Astrocyte (in vitro differentiated cells and primary cell): ENCODE results near the gene ANKFY1. TPM values are rescaled to one million over a fixed set of nuclear protein-coding genes. Genes with fewer than 3 reads are reported as not detected.

Experiments
- DNase-seq: peaks from one replicate; pipeline ENCODE4 v3.0.0-alpha.2; 2010; ENCODE audit warnings: low read depth
- FAIRE-seq: peaks from 2 replicates; lab custom pipeline; 2011; peaks lifted over from hg19 to GRCh38; lab: Jason Lieb, UNC
- H2AFZ ChIP-seq: 2 replicates; pipeline ENCODE4 v1.6.0; 2012; ENCODE audit warnings: low read depth, low read length, inconsistent platforms
- H3K27ac ChIP-seq: 2 replicates; pipeline ENCODE4 v1.5.1; 2011; ENCODE audit warnings: low read depth, low read length, inconsistent platforms
- H3K27me3 ChIP-seq: 2 replicates; pipeline ENCODE4 v1.6.0; 2011; ENCODE audit warnings: low read length, inconsistent platforms; ENCODE audit not compliant: insufficient read depth
- H3K36me3 ChIP-seq: 2 replicates; pipeline ENCODE4 v1.5.1; 2011; ENCODE audit warnings: low read length, inconsistent platforms; ENCODE audit not compliant: insufficient read depth
- H3K4me1 ChIP-seq: 2 replicates; pipeline ENCODE4 v1.5.1; 2011; ENCODE audit warnings: low read length, inconsistent platforms; ENCODE audit not compliant: insufficient read depth
- H3K4me2 ChIP-seq: 2 replicates; pipeline ENCODE4 v1.6.0; 2012; ENCODE audit warnings: low read length, inconsistent platforms
- H3K4me3 ChIP-seq: 2 replicates; pipeline ENCODE4 v1.5.1; 2011; ENCODE audit warnings: low read depth, mild to moderate bottlenecking, low read length, inconsistent platforms; ENCODE audit not compliant: insufficient read depth
- H3K79me2 ChIP-seq: 2 replicates; pipeline ENCODE4 v1.6.0; 2012; ENCODE audit warnings: mild to moderate bottlenecking, low read length, inconsistent platforms; ENCODE audit not compliant: insufficient read depth
- H3K9ac ChIP-seq: 2 replicates; pipeline ENCODE4 v1.6.0; 2012; ENCODE audit warnings: mild to moderate bottlenecking, low read length, inconsistent platforms
- H3K9me3 ChIP-seq: 2 replicates; pipeline ENCODE4 v1.5.1; 2012; ENCODE audit warnings: low read depth, mild to moderate bottlenecking, low read length, inconsistent platforms; ENCODE audit not compliant: insufficient read depth
- H4K20me1 ChIP-seq: 2 replicates; pipeline ENCODE4 v1.6.0; 2012; ENCODE audit warnings: low read length, inconsistent platforms; ENCODE audit not compliant: insufficient read depth
- H3K27ac Mint-ChIP-seq: one replicate; pipeline ENCODE4 v1.8.0; 2021; ENCODE audit warnings: mild to moderate bottlenecking, mixed read lengths; ENCODE audit not compliant: unreplicated experiment
- H3K27me3 Mint-ChIP-seq: one replicate; pipeline ENCODE4 v1.8.0; 2021; ENCODE audit warnings: low read depth, mixed read lengths; ENCODE audit not compliant: unreplicated experiment
- H3K36me3 Mint-ChIP-seq: one replicate; pipeline ENCODE4 v1.8.0; 2021; ENCODE audit warnings: low read depth, mixed read lengths; ENCODE audit not compliant: unreplicated experiment
- H3K4me1 Mint-ChIP-seq: one replicate; pipeline ENCODE4 v1.8.0; 2021; ENCODE audit warnings: low read depth, mixed read lengths; ENCODE audit not compliant: unreplicated experiment
- H3K4me3 Mint-ChIP-seq: one replicate; pipeline ENCODE4 v1.8.0; 2021; ENCODE audit warnings: mild to moderate bottlenecking, moderate library complexity, mixed read lengths; ENCODE audit not compliant: unreplicated experiment
- H3K9me3 Mint-ChIP-seq: one replicate; pipeline ENCODE4 v1.8.0; 2021; ENCODE audit warnings: mild to moderate bottlenecking, mixed read lengths; ENCODE audit not compliant: unreplicated experiment
- EZH2 ChIP-seq: IDR thresholded peaks from 2 replicates; pipeline ENCODE4 v1.6.1; 2012; ENCODE audit warnings: mild to moderate bottlenecking, low read length, inconsistent platforms; ENCODE audit not compliant: insufficient read depth
- total RNA-seq: library from RNA; stranded (reverse); gene quantifications from 2 replicates; pipeline ENCODE4 v1.2.1, GENCODE V29; 2021
- TF ChIP-seq, protein P1 (sequence below): IDR thresholded peaks from 2 replicates; pipeline ENCODE4 v1.5.1; 2011; ENCODE audit warnings: low read depth, mild to moderate bottlenecking, inconsistent platforms, low read length, moderate library complexity; ENCODE audit not compliant: insufficient read depth

Gene ANKFY1
- total RNA-seq, 1 donor from 2014 or later = 52.0 TPM

DNA sequence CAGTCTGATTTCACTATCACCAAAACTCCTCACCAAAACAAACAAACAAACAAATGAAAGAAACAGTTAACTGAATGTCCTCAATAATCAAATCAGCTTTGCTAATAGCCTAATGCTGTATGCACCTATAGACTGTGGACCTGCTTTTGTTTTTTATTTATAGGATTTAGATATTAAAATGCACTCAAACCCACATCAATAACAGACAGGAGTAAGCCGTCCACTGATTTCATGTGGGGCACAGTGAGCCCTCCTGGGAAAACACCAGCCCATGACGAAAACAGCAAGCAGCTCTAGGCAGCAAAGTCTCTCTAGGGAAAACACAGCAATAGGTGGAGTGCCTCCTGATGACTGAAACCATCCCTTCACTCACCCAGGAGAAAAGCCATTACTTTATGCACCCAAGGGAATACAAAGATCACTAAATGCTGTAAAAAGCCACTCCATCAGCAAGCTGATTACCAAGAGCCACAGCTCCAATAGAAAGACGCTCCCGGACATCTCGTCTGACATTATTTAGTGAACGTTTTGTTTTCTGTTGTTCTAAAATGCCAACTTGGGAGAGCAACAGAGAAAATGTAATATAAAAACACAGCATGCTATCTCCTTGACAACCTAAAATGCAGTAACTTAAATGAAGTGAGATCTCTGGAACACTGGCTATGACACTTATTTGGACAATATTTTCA lies 47.8 kb downstream of the ANKFY1 start:
- H3K4me3 ChIP-seq = no peak overlapping the region
- no peak overlapping the region for H3K9ac ChIP-seq
- Mint-ChIP-seq H3K27me3 (no peaks in the 10 kb centered on the region), H3K9me3 (no peaks in the 10 kb centered on the region), H3K4me3 (no peak overlapping the region), H3K4me1 (peaks cover 7% of the 10 kb centered on the region), H3K36me3 (peaks cover 6% of the 10 kb centered on the region), H3K27ac (no peak overlapping the region)
- DNase-seq (no peak), FAIRE-seq (no peak)
- H4K20me1 ChIP-seq = peaks cover 33% of the 10 kb centered on the region
- H3K27me3 ChIP-seq = no peaks in the 10 kb centered on the region
- no peaks in the 10 kb centered on the region for H3K36me3 ChIP-seq
- no peak overlapping the region for H3K27ac ChIP-seq
- TF ChIP-seq, protein P1, sequence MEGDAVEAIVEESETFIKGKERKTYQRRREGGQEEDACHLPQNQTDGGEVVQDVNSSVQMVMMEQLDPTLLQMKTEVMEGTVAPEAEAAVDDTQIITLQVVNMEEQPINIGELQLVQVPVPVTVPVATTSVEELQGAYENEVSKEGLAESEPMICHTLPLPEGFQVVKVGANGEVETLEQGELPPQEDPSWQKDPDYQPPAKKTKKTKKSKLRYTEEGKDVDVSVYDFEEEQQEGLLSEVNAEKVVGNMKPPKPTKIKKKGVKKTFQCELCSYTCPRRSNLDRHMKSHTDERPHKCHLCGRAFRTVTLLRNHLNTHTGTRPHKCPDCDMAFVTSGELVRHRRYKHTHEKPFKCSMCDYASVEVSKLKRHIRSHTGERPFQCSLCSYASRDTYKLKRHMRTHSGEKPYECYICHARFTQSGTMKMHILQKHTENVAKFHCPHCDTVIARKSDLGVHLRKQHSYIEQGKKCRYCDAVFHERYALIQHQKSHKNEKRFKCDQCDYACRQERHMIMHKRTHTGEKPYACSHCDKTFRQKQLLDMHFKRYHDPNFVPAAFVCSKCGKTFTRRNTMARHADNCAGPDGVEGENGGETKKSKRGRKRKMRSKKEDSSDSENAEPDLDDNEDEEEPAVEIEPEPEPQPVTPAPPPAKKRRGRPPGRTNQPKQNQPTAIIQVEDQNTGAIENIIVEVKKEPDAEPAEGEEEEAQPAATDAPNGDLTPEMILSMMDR = no peak
- H3K79me2 ChIP-seq = peaks cover 14% of the 10 kb centered on the region
- H2AFZ ChIP-seq = no peak overlapping the region
- H3K9me3 ChIP-seq = no peaks in the 10 kb centered on the region
- H3K4me1 ChIP-seq = no peaks in the 10 kb centered on the region
- no peak overlapping the region for H3K4me2 ChIP-seq

DNA sequence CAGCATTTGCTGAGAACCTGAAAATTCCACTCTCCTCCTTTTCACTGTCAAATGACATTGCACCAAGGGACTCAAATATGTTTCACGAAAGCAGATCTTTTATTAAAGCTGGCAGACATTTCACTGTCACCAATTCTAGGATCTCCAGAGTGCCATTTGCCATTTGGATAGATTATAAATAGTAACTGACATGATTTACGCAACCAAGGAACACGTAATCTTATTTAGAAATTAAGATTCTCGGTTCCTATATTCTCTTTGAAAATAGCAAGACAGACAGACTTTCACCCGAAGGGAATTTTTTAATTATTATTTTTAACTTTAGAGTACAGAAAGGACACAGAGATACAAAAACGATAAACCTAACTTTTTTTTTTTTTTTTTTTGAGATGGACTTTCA lies 49.6 kb downstream of the ANKFY1 start:
- Histone ChIP-seq H2AFZ (no peak overlapping the region), H3K79me2 (peaks cover 14% of the 10 kb centered on the region), H3K4me3 (no peak overlapping the region), H3K9me3 (no peaks in the 10 kb centered on the region), H3K4me2 (no peak overlapping the region), H3K36me3 (peaks cover 3% of the 10 kb centered on the region), H3K9ac (no peak overlapping the region), H3K27ac (no peak overlapping the region), H4K20me1 (peaks cover 41% of the 10 kb centered on the region), H3K4me1 (no peaks in the 10 kb centered on the region), H3K27me3 (no peaks in the 10 kb centered on the region)
- Mint-ChIP-seq H3K4me1 (peaks cover 3% of the 10 kb centered on the region), H3K27ac (no peak overlapping the region), H3K9me3 (no peaks in the 10 kb centered on the region), H3K36me3 (peaks cover 4% of the 10 kb centered on the region), H3K27me3 (no peaks in the 10 kb centered on the region), H3K4me3 (no peak overlapping the region)
- FAIRE-seq = no peak
- no peak for DNase-seq
- no peak for TF ChIP-seq EZH2
- TF ChIP-seq, protein P1 = no peak

DNA sequence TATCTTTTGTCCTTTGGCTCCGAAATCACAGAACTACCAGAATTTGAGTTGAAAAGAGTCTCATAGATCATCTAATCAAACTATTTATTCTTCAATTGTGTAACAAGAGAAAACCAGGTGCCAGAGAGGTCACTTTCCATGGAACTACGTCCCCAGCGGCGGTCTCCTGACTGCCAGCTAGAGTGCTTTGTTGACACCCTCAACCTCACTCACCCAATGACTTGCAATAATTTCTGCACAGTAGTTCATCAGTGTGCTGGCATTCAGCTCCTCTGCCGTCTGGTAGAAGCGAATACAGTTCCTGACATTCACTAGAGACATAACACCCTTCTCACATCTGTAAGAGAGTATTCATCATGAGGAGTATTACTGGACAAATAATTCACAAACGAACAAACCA lies 54.2 kb downstream of the ANKFY1 start:
- Mint-ChIP-seq H3K36me3 (peaks cover 34% of the 10 kb centered on the region), H3K27me3 (no peaks in the 10 kb centered on the region), H3K27ac (no peak overlapping the region), H3K4me1 (peaks cover 13% of the 10 kb centered on the region), H3K9me3 (no peaks in the 10 kb centered on the region), H3K4me3 (no peak overlapping the region)
- Histone ChIP-seq H4K20me1 (peaks cover 66% of the 10 kb centered on the region), H3K36me3 (peaks cover 20% of the 10 kb centered on the region), H2AFZ (no peak overlapping the region), H3K79me2 (peaks cover 14% of the 10 kb centered on the region), H3K27me3 (no peaks in the 10 kb centered on the region), H3K4me2 (no peak overlapping the region), H3K27ac (no peak overlapping the region), H3K4me1 (peaks cover 12% of the 10 kb centered on the region), H3K9me3 (no peaks in the 10 kb centered on the region), H3K4me3 (no peak overlapping the region), H3K9ac (no peak overlapping the region)
- FAIRE-seq (no peak), DNase-seq (no peak)
- TF ChIP-seq EZH2 = no peak
